PC-3 (cell line): Measurements from ENCODE around the gene CACNA1I.

Experiments
- CTCF ChIP-seq: fragments of 300-600 bp; sonication (generic); conservative IDR thresholded peaks from 2 replicates; pipeline ENCODE4 v1.5.1; 2017; ENCODE audit warnings: antibody characterized with exemption, low read depth, mild to moderate bottlenecking, low read length
- EZH2 ChIP-seq: fragments of 300-600 bp; sonication (generic); IDR thresholded peaks from one replicate; pipeline ENCODE4 v1.6.1; 2017; ENCODE audit warnings: antibody characterized with exemption, mild to moderate bottlenecking, low read length; ENCODE audit not compliant: unreplicated experiment

- TF ChIP-seq CTCF (no peak), EZH2 (no peak)
Measured at GRCh38 chr22:39568278-39568981, 2.1 kb upstream of the CACNA1I start.
